PC-9 (cell line): Measurements from ENCODE around the gene SLC6A20.

Source experiments
- EZH2 ChIP-seq: fragments of 200-600 bp; sonication (generic); IDR thresholded peaks from 2 replicates; pipeline ENCODE4 v1.8.0; 2017; ENCODE audit warnings: antibody characterized with exemption, low read depth
- TF ChIP-seq, protein P1 (sequence below): fragments of 200-600 bp; sonication (generic); conservative IDR thresholded peaks from 2 replicates; pipeline ENCODE4 v1.6.1; 2017; ENCODE audit warnings: mixed run types, antibody characterized with exemption, mild to moderate bottlenecking, moderate library complexity

DNA sequence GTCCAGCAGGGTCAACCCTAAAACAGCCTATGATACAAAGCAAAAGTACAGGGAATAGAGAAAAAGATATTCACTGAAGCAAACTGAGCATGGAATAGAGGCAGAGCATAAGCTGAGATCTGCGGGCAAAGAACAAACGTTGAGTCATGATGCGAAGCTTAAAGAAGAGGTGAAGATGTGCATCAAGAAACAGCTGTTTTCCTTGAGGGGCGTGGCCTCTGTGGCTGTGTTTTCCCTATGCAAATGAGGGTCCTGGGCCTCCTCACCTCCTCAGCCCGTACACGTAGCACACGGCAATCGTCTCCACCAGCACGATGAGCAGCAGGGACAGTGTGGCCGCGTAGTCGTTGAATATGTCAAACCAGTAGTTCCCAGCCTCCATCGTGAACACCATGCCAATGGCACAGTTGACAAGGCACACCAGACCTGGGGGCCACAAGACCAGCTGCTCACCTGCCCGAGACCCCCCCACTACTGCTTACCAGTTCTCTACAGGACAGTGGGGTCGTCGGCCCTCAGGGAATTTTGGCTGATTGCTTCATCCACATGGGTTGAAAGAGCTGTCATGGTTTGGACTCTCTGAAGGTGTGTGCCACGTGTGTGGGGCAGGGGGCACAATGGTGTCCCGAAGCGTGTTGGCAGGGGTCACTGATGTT is 33.6 kb downstream of the SLC6A20 start:
- TF ChIP-seq, protein P1, sequence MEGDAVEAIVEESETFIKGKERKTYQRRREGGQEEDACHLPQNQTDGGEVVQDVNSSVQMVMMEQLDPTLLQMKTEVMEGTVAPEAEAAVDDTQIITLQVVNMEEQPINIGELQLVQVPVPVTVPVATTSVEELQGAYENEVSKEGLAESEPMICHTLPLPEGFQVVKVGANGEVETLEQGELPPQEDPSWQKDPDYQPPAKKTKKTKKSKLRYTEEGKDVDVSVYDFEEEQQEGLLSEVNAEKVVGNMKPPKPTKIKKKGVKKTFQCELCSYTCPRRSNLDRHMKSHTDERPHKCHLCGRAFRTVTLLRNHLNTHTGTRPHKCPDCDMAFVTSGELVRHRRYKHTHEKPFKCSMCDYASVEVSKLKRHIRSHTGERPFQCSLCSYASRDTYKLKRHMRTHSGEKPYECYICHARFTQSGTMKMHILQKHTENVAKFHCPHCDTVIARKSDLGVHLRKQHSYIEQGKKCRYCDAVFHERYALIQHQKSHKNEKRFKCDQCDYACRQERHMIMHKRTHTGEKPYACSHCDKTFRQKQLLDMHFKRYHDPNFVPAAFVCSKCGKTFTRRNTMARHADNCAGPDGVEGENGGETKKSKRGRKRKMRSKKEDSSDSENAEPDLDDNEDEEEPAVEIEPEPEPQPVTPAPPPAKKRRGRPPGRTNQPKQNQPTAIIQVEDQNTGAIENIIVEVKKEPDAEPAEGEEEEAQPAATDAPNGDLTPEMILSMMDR, result no peak
- no peak for TF ChIP-seq EZH2
